ENCODE measurements around the gene RANBP9.
A peak's percentile ranks its signal among the peaks of the same experiment; 100 is the strongest.

The RANBP9 gene

DNA sequence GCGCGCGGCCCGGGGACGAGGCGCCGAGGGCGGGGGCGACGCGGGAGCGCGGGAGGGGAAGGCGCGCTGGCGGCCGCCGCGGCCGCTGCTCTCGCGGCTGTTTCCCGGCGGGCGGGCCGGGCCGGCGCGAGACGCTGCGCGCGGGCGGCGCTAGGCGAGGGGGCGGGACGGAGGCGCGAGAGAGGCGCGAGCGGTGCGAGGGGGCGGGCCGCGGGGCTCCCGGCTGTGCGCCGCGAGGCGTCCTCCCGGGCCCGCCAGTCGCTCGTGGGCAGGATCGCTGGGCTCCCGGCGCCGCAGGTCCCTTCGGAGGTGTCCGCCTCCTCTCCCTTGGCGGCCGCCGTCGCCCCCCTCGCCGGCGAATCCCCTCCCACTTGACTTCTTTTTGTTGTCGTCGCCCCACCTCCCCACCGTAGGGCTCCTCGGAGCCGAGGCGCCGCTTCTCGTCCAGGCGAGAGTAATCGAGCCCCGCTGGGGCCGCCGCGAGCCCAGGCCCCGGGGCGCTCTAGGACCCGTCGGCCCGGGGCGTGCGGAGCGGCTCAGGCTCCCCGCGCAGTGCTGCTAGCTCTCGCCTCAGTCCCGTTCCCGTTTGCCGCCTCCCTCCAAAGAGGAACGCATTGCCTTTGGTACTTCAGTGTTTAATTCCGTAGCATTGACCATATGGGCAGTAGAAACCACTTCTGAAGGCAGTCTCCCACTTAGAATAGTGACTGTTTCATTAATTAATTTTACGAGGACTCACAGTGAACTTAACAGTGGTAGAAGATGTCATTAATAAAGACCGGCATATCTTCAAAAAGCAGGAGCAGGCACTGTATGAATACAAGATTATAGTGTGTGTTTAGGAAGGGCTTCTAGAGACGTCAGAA lies at the start of gene RANBP9:
Gene RANBP9, minus strand, starts transcription at position 103 of the 866 bp plus-strand sequence. CDS start 330 bp downstream, outside the sequence.
- peak; percentile 83 for DNase-seq (ENCODE audit: low read depth)

DNA sequence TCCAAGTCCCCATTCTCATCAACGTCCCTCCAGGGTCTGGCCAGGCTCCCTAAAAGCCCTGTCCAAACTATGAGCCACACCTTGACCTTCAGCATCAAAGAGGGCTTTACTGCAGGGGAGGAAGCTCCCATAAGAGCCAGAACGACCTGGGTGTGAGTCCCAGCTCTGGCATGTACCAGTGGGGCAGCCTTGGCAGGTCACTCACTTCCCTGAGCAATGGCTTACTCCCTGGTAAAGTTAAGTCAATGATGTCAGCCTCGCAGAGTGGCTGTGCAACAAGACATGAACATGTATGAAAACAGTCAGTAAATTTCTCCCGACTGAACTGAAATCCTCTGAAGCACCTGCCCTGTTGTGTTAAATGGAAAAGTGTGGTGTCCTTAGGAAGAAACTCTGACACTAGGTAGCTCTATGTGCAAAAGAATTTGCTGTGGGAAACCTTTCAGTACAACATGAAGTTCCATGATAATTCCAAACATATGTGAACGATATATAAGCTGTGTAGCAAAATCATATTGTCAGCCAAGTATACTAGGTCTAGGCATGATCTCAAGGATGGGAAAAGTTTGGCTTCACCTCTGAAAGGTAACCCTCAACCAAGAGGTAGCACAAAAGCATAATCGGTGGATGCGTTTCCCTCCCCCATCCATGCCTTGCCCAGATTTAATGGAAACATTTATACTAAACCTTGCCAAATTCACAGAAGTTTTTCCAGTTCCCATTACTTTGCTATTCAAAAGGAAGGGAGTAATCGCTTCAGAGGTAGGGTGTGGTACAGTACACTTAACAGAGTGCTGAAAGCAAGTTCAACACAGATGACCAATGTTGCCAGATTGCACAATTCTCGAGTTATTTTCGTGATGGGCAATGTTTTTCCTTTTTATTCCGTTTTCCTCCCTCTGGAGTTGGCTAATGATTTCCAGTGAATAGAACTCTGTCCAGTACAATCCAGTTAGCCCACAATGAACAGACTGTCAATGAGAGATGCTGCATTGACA lies 49.0 kb upstream of the RANBP9 start:
- DNase-seq (ENCODE audit: low read depth) = no peak

DNA sequence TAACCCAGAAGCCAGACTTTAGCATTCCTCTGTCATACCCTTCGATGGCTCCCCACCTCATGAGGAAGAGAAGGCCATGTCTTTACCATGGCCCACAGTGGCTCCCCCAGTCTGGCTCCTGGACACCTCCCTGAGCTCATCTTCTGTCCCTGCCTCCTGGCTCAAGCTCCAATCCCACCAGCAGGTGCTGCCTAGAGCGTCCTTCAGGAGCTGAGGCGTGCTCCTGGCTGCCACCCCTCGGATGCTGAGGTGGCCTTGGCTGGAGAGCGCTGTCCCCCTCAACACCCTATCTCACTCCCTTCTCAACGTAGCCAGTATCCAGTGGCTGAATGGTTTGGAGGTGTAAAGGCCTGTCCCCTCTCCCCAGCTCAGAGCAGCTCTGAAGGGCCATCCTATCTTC lies 47.4 kb upstream of the RANBP9 start:
- DNase-seq (ENCODE audit: low read depth) = no peak

DNA sequence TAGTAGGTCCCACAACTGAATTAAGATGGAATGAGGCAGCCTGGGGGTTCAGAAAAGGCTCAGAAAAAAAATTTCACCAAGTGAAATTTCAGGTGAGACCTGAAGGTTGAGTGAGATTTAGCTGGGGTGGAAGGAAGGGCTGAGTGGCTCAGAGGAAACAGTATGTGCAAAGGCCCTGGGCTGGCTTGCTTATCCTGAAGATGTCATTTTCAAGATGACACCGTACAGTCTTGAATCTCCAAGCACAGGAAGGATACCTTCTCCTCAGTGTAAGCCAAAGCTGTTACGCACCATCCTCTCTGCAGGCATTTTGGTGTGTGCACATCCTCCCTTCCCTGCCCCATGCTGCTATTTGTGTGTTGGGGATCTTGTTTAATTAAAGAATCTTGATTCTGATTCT lies 43.0 kb upstream of the RANBP9 start:
- DNase-seq (ENCODE audit: low read depth) = no peak

DNA sequence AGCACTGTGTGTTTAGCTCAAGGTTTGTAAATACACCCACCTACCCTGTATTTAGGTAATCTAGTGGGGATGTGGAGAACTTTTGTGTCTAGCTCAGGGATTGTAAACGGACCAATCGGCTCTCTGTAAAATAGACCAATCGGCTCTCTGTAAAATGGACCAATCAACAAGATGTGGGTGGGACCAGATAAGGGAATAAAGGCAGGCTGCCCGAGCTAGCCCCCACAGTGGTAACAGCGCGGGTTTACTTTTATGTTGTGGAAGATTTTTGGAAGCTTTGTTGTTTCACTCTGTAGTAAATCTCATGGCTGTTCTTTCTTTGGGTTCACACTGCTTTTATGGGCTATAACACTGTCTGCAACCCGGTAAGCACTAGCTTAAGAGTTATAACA lies 32.1 kb upstream of the RANBP9 start:
- no peak for DNase-seq (ENCODE audit: low read depth)

DNA sequence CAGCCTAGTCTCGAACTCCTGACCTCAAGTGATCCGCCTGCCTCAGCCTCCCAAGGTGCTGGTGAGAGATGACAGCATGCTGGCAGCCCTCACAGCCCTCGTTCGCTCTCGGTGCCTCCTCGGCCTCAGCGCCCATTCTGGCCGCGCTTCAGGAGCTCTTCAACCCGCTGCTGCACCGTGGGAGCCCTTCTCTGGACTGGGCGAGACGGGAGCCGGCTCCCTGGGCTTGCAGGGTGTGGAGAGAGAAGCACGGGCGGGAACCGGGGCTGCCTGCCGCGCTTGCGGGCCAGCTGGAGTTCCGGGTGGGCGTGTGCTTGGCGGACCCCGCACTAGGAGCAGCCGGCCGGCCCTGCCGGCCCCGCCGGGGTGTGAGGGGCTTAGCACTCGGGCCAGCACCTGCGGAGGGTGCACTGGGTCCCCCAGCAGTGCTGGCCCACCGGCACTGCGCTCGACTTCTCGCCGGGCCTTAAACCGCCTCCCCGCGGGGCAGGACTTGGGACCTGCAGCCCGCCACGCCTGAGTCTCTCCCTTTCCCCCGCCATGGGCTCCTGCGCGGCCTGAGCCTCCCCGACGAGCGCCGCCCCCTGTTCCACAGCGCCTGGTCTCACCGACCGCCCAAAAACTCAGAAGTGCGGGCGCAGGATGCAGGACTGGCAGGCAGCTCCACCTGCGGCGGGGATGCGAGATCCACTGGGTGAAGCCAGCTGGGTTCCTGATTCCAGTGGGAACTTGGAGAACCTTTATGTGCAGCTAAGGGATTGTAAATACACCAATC lies 31.5 kb upstream of the RANBP9 start:
- no peak for DNase-seq (ENCODE audit: low read depth)

DNA sequence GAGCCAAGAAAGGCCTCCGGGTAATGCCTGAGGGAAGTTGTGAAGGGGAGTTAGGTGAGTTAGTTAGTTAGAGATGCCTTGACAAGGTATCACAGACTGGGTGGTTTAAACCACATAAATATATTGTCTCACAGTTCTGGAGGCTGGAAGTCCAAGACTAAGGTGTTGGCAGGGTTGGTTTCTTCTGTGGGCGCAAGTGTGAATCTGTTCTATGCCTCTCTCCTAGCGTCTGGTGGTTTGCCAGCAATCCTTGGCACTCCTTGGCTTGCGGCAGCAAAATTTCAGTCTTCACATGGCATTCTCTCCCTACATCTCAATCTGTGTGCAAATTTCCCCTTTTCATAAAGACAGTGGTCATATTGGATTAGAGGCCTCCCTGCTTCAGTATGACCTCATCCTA lies 29.7 kb upstream of the RANBP9 start:
- DNase-seq (ENCODE audit: low read depth) = no peak

DNA sequence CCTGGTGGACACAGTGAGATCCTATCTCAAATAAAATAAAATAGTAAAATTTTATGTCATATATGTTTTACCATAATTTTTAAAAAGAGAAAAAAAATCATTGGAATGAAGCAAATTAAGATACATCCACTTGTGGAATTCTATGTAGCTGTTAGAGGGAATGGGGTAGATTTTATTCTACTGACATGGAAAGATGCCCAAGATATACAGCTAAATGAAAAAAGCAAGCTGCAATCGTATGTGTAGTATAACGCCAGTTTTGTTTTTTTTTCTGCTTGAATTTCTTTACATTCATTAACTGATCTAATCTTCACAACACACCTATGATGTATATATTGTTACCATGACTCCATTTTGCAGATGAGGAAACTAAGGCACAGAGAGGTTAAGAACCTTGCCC lies 23.4 kb upstream of the RANBP9 start:
- DNase-seq (ENCODE audit: low read depth) = no peak

DNA sequence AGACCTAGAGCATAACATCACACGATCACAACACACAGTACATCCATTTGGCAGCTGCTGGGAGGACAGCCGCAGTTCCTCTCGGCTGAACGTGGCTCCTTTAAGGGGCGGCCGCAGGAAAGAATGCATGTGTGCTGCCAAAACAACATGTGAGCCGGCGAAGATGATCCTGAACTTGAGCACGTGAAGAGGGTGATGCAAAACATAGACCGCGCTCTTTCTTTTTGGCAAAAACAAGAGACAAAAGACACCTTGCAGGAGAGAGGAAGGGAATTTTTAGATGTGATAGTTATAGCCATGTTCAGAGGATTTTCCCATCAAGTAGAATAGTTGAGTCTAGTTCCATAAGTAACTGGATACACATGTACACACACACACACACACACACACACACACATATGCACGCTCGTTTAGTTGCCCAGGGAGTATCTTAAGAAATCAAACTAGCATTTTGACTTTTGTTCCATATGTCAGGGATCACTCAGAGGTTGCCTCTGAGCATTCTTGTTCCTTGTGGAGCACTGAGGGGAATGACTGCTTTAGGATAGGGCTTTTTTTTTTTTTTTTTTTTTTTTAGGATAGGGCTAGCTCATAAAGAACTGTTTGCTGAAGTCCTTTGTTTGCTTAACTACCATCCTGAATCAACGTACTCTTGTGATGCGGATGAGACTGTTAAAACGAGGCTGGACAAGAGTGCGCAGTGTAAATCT lies 21.7 kb upstream of the RANBP9 start:
- DNase-seq (ENCODE audit: low read depth) = no peak

DNA sequence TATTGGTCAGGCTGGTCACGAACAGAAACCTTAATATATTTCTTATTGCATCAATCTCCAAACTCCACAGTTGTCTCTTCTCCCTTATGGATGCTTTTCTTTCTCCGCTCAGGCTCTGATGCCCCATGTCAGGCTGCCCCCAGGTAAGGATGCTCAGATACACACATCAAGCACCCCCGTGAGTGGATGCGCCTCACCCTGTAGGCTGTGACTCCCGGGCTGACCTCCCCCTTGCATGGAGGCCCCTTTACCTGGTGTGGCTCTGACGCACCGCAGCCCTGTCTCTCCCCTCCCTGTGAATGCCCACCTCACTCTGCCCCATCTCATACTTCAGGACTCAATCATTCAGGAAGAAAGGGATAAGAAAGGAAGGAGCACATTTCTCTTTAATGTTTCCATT lies 19.1 kb upstream of the RANBP9 start:
- no peak for DNase-seq (ENCODE audit: low read depth)

DNA sequence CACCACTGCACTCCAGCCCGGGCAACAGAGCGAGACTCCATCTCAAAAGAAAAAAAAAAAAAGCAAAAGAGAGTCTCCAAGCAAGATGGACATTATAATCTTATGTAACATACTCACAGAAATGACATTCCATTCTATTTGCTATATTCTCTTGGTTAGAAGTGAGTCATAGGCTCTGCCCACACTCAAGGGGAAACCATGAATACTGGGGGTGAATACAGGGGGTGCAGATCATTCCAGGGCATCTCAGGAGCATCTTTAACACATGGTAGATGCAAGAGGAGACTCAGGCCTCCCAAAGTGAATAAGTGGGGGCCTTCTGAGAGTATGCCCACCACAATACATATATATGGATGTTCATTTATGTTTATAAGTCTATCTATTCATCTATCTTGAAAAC lies 18.3 kb upstream of the RANBP9 start:
- DNase-seq (ENCODE audit: low read depth) = no peak

DNA sequence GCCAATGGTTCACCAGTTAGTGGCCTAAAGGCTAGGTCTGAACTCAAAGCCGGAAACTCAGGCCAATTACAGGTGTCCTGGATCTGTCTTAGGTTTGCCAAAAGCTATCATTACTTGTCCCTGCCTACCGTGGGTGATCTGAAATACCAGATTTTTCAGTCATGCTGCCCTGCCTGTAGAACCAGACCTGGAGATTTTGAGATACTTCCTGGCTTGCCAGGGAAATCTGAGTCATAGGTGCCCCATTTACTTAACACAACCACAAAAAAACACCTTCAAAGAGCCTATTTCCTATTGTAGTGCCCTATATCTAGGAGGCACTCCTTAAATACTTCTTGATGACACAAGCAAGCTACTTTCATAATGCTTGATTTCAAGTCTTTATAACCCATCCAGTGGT lies 13.9 kb upstream of the RANBP9 start:
- DNase-seq (ENCODE audit: low read depth) = peak; percentile 21

DNA sequence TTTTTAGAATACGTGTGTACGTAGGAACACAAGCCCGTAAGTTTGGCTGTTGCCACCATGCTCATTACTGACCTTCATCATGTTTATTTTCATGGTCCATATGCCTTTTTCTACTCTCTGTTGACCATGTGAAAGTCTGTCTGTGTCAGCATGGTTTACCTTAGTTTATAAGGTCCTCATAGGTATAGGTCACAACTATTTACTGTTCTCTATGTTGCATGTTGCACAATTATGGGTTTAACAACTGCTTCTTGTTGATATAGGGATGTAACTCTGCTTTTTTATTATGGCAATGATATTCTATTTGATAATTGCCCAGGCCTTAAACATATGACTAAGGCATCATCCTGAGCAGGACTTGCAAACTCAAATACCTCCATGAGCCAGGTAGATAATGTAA lies 13.4 kb upstream of the RANBP9 start:
- DNase-seq (ENCODE audit: low read depth) = no peak

DNA sequence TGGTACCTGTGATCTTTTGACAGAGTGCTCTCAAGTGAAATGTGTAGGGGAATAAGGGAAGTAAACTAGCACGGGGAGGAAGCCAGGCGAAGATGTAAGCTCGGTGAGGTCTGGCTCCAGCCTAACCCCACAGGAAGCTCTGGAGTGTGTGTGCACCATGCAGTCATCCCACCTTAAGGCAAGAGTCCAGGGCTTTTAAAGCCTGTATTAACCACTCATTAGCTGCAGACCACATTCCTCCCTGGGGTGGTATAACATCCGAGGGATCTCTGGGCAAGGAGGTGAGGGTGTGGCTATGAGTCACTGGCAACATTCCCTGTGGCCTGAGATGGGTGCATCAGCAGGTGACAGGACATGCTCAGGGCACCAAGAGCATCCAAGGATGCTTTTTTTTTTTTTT lies 12.5 kb upstream of the RANBP9 start:
- DNase-seq (ENCODE audit: low read depth) = no peak

DNA sequence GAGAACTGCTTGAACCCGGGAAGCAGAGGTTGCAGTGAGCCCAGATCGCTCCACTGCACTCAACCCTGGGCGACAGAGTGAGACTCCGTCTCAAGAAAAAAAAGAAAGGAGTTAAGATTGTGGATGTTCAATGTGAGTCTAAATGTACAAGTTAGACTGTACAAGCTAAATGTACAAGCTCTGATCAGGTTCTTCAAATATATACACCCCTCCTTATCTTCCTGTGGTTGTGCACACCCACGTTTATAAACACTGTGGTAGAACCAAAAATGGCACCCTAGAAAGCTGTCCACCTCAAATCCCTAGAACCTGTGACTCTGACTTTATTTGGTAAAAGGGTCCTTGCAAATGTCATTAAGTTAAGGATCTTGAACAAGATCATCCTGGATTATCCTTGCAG lies 11.2 kb upstream of the RANBP9 start:
- DNase-seq (ENCODE audit: low read depth) = no peak

DNA sequence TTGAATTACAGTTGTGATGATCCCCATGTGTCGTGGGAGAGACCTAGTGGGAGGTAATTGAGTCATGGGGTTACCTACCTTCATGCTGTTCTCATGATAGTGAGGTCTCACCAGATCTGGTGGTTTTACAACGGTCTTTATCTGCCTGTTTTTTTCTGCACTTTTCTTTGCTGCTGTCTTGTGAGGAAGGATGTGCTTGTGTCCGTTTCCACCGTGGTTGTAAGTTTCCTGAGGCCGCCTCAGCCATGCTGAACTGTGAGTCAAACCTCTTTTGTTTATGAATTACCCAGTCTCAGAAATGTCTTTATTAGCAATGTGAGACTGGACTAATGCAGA lies 6.5 kb upstream of the RANBP9 start:
- DNase-seq (ENCODE audit: low read depth) = no peak

DNA sequence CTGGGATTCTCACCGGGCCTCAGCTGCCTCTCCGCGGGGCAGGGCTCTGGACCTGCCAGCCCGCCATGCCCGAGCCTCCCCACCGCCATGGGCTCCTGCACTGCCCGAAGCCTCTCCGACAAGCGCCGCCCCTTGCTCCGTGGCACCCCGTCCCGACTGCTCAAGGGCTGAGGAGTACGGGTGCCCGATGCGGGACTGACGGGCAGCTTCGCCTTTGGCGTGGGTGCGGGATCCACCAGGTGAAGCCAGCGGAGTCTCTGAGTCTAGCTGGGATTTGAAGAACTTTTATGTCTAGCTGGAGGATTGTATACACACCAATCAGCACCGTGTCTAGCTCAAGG lies 5.3 kb upstream of the RANBP9 start:
- no peak for DNase-seq (ENCODE audit: low read depth)

DNA sequence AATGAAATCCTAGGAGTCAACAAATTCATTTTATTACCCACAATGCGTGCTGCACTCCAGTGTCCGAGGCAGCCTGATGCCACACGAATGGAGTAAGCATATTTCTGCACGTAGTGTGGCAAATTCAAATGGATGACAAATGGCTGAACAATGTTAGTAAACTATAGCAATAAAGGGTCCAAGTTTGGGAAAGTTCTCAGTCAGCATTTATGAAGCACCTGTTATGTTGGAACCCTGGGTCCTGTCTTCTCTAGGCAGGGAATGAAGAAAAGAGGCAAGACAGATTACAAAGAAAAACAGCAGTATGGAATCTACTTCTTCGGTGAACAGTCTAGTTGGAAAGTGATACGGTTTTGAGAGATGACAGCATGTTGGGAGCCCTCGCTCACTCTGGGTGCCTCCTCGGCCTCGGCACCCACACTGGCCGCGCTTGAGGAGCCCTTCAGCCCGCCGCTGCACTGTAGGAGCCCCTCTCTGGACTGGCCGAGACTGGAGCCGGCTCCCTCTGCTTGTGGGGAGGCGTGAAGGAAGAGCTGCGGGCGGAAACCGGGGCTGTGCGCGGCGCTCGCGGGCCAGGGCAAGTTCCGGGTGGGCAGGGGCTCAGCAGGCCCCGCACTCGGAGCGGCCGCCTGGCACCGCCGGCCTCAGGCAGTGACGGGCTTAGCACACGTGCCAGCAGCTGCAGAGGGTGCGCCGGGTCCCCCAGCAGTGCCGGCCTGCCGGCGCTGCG lies 4.8 kb upstream of the RANBP9 start:
- no peak for DNase-seq (ENCODE audit: low read depth)

DNA sequence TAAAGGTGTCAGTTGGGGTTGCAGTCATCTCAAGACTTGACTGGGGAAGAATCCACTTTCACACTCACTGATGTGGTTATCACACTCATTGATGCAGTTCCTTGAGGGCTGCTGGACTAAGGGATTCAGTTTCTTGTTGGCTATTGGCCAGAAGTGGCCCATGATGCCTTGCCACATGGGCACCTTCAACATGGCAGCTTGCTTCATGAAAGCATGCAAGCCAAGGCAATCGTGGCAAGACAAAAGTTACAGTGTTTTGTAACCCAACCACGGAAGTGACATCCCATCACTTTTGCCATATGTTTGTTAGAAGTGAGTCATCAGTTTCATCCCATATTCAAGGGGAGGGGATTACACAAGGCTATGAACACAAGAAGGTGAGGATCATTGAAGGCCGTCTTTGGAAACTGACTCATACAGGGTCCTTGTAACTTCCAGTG lies 3.8 kb upstream of the RANBP9 start:
- no peak for DNase-seq (ENCODE audit: low read depth)

DNA sequence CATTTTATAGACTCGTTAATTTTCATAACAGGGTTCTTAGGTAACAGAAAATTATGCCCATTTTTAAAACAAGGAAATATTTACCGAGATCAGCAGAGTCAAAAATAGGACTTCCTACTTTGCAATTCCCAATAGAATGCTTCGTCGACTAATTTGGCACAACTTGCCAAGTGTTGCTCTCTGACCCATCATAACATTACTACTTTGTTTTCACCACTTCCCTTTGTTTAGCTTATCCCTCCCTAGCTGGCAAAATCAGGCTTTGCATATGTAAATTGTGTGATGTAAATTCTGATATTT lies 914 bp upstream of the RANBP9 start:
- no peak for DNase-seq (ENCODE audit: low read depth)

DNA sequence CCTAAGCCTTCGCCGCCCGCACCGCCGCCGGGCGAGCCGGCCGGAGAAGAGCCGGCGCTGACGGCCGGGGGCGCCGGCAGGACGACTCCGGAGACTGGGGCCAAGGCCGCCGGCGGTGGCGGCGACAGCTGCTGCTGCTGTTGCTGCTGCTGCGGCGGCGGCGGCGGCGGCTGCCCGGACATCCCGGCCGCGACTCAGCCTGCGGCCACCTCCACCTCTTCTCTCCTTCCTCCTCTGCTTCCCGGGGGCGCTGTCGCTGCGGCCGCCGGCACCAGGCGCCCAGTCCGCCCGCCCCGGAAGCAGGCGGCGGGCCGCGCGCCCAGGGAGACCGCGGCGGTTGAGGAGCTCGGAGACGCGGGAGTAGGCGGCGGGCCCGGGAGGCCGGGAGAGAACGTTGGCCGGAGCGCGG lies 307 bp downstream of the RANBP9 start:
- DNase-seq (ENCODE audit: low read depth) = peak; percentile 68
